BE2C (cell line): ENCODE measurements around the gene VSX1.

ENCODE experiments used
- DNase-seq: peaks from one replicate; pipeline ENCODE4 v3.0.0-alpha.2; 2020
- H3K27me3 ChIP-seq: fragments of 250-450 bp; sonication (Bioruptor Pico); 2 replicates; pipeline ENCODE4 v1.5.1; 2020; ENCODE audit warnings: mild to moderate bottlenecking
- H3K36me3 ChIP-seq: fragments of 250-450 bp; sonication (Bioruptor Pico); 2 replicates; pipeline ENCODE4 v1.5.1; 2020; ENCODE audit warnings: mild to moderate bottlenecking
- H3K4me1 ChIP-seq: fragments of 250-450 bp; sonication (Bioruptor Pico); 2 replicates; pipeline ENCODE4 v1.5.1; 2020
- H3K4me3 ChIP-seq: 2 replicates; pipeline ENCODE4 v1.5.1; 2011; ENCODE audit warnings: low read depth, low read length
- H3K9me3 ChIP-seq: fragments of 250-450 bp; sonication (Bioruptor Pico); 2 replicates; pipeline ENCODE4 v1.5.1; 2020
- CTCF ChIP-seq: IDR thresholded peaks from 2 replicates; pipeline ENCODE4 v1.5.1; 2012; ENCODE audit warnings: mild to moderate bottlenecking, low read depth, low read length

The VSX1 gene

GRCh38 chr20:25050501-25051350 lies 31.2 kb downstream of the VSX1 start:
- Histone ChIP-seq H3K4me1 (no peaks in the 10 kb centered on the region), H3K4me3 (no peak overlapping the region), H3K36me3 (no peaks in the 10 kb centered on the region), H3K9me3 (no peaks in the 10 kb centered on the region), H3K27me3 (peaks cover 26% of the 10 kb centered on the region)
- no peak for TF ChIP-seq CTCF
- DNase-seq = no peak

GRCh38 chr20:25050082-25050481 lies 31.9 kb downstream of the VSX1 start:
- Histone ChIP-seq H3K4me3 (no peak overlapping the region), H3K27me3 (peaks cover 22% of the 10 kb centered on the region), H3K36me3 (no peaks in the 10 kb centered on the region), H3K4me1 (no peaks in the 10 kb centered on the region), H3K9me3 (no peaks in the 10 kb centered on the region)
- DNase-seq = no peak
- TF ChIP-seq CTCF = no peak

- TF ChIP-seq CTCF = no peak
- Histone ChIP-seq H3K36me3 (no peaks in the 10 kb centered on the region), H3K9me3 (no peaks in the 10 kb centered on the region), H3K4me3 (no peak overlapping the region), H3K27me3 (peaks cover 20% of the 10 kb centered on the region), H3K4me1 (no peaks in the 10 kb centered on the region)
- DNase-seq = no peak
These were observed 32.5 kb downstream of the VSX1 start for GRCh38 chr20:25049261-25050060.

GRCh38 chr20:25048519-25048952 lies 33.4 kb downstream of the VSX1 start:
- peaks cover 11% of the 10 kb centered on the region; the same call in 1 of the 2 replicates for H3K27me3 ChIP-seq
- no peak for DNase-seq
- no peak for TF ChIP-seq CTCF

GRCh38 chr20:25047766-25048165 lies 34.2 kb downstream of the VSX1 start:
- H3K4me1 ChIP-seq = no peaks in the 10 kb centered on the region
- DNase-seq = no peak
- no peaks in the 10 kb centered on the region for H3K36me3 ChIP-seq
- H3K9me3 ChIP-seq = no peaks in the 10 kb centered on the region
- no peak for TF ChIP-seq CTCF
- H3K4me3 ChIP-seq = no peak overlapping the region
- H3K27me3 ChIP-seq = peaks cover 11% of the 10 kb centered on the region; the same call in 1 of the 2 replicates

More at GRCh38 chr20:25048519-25048952, 33.4 kb downstream of the VSX1 start:
- Histone ChIP-seq H3K36me3 (no peaks in the 10 kb centered on the region), H3K9me3 (no peaks in the 10 kb centered on the region), H3K4me1 (no peaks in the 10 kb centered on the region), H3K4me3 (no peak overlapping the region)
